PC-9 (cell line): ENCODE measurements around the gene PIK3CG. TPM values are rescaled to one million over a fixed set of nuclear protein-coding genes. Genes with fewer than 3 reads are reported as not detected.

ENCODE experiments used
- BruUV-seq: library from RNA; stranded (reverse); fragments of 400-500 nt; replicated peaks from 2 replicates; lab custom pipeline; 2021; lab: Mats Ljungman, UMichigan
- CTCF ChIA-PET: fragments of 300-600 bp; sonication (Branson Sonifier 250); formaldehyde crosslinking; loops from one replicate; lab custom pipeline; 2022; ENCODE audit warnings: antibody characterized with exemption; lab: Charles Lee
- POLR2A ChIA-PET: fragments of 300-600 bp; sonication (Branson Sonifier 250); formaldehyde crosslinking; loops from one replicate; lab custom pipeline; 2022; ENCODE audit warnings: antibody characterized with exemption; ENCODE audit not compliant: unreplicated experiment; lab: Charles Lee
- DNase-seq, 2 experiments: peaks; one replicate each; pipeline versions ENCODE4 v3.0.0 to v3.0.0-alpha.2; 2015 to 2022; ENCODE audit warnings: mixed read lengths in 1 of 2
- H2AFZ ChIP-seq: fragments of 200-600 bp; sonication (generic); 2 replicates; pipeline ENCODE4 v1.8.1; 2017; ENCODE audit warnings: antibody characterized with exemption
- H3F3A ChIP-seq: fragments of 200-600 bp; sonication (generic); 2 replicates; pipeline ENCODE4 v1.8.1; 2017; ENCODE audit warnings: antibody characterized with exemption, mild to moderate bottlenecking, low read depth; ENCODE audit not compliant: insufficient read depth
- H3K27ac ChIP-seq: fragments of 200-600 bp; sonication (generic); 2 replicates; pipeline ENCODE4 v1.6.1; 2016; ENCODE audit warnings: mixed run types
- H3K27me3 ChIP-seq: fragments of 200-600 bp; sonication (generic); 2 replicates; pipeline ENCODE4 v1.6.1; 2016; ENCODE audit warnings: low read depth, mixed run types; ENCODE audit not compliant: insufficient read depth
- H3K36me3 ChIP-seq: fragments of 200-600 bp; sonication (generic); 2 replicates; pipeline ENCODE4 v1.6.1; 2016; ENCODE audit warnings: low read depth, mixed run types
- H3K4me1 ChIP-seq: fragments of 200-600 bp; sonication (generic); replicated peaks from 2 replicates; pipeline ENCODE4 v1.6.1; 2016; ENCODE audit warnings: mixed run types; ENCODE audit not compliant: insufficient read depth
- H3K4me2 ChIP-seq: fragments of 200-600 bp; sonication (generic); 2 replicates; pipeline ENCODE4 v1.6.1; 2017; ENCODE audit warnings: mixed run types
- H3K4me3 ChIP-seq: fragments of 200-600 bp; sonication (generic); 2 replicates; pipeline ENCODE4 v1.6.1; 2016; ENCODE audit warnings: mixed run types
- H3K79me2 ChIP-seq: fragments of 200-600 bp; sonication (generic); 2 replicates; pipeline ENCODE4 v1.6.1; 2017; ENCODE audit warnings: low read depth, mixed run types
- H3K9me2 ChIP-seq: fragments of 200-600 bp; sonication (generic); 2 replicates; pipeline ENCODE4 v1.8.1; 2017; ENCODE audit warnings: mild to moderate bottlenecking; ENCODE audit not compliant: insufficient read depth
- H3K9me3 ChIP-seq: fragments of 200-600 bp; sonication (generic); 2 replicates; pipeline ENCODE4 v1.8.1; 2016; ENCODE audit warnings: low read depth; ENCODE audit not compliant: insufficient read depth
- H4K20me1 ChIP-seq: fragments of 200-600 bp; sonication (generic); 2 replicates; pipeline ENCODE4 v1.8.1; 2017; ENCODE audit not compliant: insufficient read depth
- EZH2 ChIP-seq: fragments of 200-600 bp; sonication (generic); IDR thresholded peaks from 2 replicates; pipeline ENCODE4 v1.8.0; 2017; ENCODE audit warnings: antibody characterized with exemption, low read depth
- intact Hi-C: fragments of 100-400 bp; cut with micrococcal nuclease; formaldehyde crosslinking; loops from one replicate; pipeline ENCODE4 v1.10.0; 2022; ENCODE audit not compliant: unreplicated experiment
- total RNA-seq: library from RNA; stranded (reverse); gene quantifications from 2 replicates; pipeline ENCODE4 v1.2.3, GENCODE V29; 2021
- TF ChIP-seq, protein P1 (sequence below): fragments of 200-600 bp; sonication (generic); conservative IDR thresholded peaks from 2 replicates; pipeline ENCODE4 v1.6.1; 2017; ENCODE audit warnings: mixed run types, antibody characterized with exemption, mild to moderate bottlenecking, moderate library complexity

The PIK3CG gene
- total RNA-seq, 1 experiment from 2014 or later, result not detected

DNA sequence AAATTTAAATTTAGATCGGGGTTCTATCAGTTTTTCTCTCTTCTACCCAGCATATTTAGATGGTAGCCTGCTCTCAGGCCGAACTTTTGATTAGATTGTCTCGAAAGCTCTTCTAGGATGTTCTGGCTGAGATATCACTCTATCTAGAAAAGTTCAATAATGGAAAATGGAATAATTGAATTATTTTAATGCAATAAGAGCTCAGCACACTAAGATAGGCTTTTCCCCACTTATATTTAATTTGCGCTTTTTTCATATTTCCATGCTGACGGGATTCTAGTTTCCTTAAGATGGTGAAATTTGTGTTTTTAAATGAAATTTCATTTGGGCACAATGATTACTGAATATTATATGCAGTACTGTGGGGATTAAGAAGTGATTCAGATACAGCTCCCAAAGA lies 73.7 kb downstream of the PIK3CG start:
- Histone ChIP-seq H3K4me3 (no peak overlapping the region), H3K9me2 (no peaks in the 10 kb centered on the region), H2AFZ (no peak overlapping the region), H4K20me1 (no peaks in the 10 kb centered on the region), H3K4me1 (no peaks in the 10 kb centered on the region), H3K27me3 (no peaks in the 10 kb centered on the region), H3K36me3 (no peaks in the 10 kb centered on the region), H3K79me2 (no peaks in the 10 kb centered on the region), H3K27ac (no peak overlapping the region), H3K4me2 (no peak overlapping the region), H3K9me3 (no peaks in the 10 kb centered on the region; the same call in 1 of the 2 replicates), H3F3A (no peaks in the 10 kb centered on the region)
- POLR2A ChIA-PET, result no interaction called here
- CTCF ChIA-PET, result no interaction called here
- BruUV-seq, result no TSS peak
- no peak for TF ChIP-seq EZH2
- TF ChIP-seq, protein P1, sequence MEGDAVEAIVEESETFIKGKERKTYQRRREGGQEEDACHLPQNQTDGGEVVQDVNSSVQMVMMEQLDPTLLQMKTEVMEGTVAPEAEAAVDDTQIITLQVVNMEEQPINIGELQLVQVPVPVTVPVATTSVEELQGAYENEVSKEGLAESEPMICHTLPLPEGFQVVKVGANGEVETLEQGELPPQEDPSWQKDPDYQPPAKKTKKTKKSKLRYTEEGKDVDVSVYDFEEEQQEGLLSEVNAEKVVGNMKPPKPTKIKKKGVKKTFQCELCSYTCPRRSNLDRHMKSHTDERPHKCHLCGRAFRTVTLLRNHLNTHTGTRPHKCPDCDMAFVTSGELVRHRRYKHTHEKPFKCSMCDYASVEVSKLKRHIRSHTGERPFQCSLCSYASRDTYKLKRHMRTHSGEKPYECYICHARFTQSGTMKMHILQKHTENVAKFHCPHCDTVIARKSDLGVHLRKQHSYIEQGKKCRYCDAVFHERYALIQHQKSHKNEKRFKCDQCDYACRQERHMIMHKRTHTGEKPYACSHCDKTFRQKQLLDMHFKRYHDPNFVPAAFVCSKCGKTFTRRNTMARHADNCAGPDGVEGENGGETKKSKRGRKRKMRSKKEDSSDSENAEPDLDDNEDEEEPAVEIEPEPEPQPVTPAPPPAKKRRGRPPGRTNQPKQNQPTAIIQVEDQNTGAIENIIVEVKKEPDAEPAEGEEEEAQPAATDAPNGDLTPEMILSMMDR, result no peak
- DNase-seq, result no peak
- intact Hi-C loops, result no loop called here

DNA sequence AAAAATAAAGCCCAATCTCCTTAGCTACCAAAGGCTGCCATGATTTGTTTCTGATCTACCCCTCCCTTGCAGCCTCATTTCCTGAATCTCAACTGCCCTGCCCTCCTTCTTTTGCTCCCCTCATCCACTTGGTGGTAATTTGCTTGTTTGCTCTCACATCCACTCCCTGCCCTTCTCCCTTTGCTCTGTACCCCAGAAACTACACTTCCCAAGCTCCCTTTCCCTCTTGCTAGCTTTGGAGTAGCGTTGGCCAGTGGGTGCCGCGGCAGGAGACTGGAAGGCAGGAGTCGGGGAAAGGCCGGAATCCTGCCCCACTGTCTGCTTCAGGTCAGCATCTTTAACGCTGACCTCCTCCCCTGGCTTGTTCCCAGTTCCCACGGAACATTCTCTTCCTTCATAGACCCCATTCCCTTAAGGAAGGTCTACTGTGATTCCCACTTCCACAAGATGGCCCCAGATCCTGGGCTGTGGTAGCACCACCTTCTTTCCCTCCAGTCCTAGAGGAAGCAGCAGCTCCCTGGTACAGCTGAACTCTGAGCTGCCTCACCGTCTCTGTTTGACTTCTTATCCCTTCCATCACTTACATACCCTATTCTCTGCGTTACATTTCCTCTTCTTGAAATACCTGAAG lies 79.1 kb downstream of the PIK3CG start:
- Histone ChIP-seq H3K27me3 (no peaks in the 10 kb centered on the region), H3K79me2 (no peaks in the 10 kb centered on the region), H3K9me3 (no peaks in the 10 kb centered on the region), H3K4me3 (no peak overlapping the region), H3K9me2 (no peaks in the 10 kb centered on the region), H3K36me3 (no peaks in the 10 kb centered on the region), H3K4me1 (no peaks in the 10 kb centered on the region), H3K4me2 (no peak overlapping the region), H3K27ac (no peak overlapping the region), H4K20me1 (no peaks in the 10 kb centered on the region), H3F3A (no peaks in the 10 kb centered on the region), H2AFZ (no peak overlapping the region)
- ChIA-PET POLR2A (no interaction called here), CTCF (interaction anchor here (0.6 kb wide), 1 partner anchor 245 kb away, joined by 3 read pairs; no protein-coding TSS in a partner anchor)
- TF ChIP-seq, protein P1, result no peak
- no peak for TF ChIP-seq EZH2
- DNase-seq, result no peak
- intact Hi-C loops, result loop anchor here (10.0 kb wide), 3 partner anchors 279 to 1201 kb away; partner anchors contain the start of gene CCDC71L
- BruUV-seq, result no TSS peak

DNA sequence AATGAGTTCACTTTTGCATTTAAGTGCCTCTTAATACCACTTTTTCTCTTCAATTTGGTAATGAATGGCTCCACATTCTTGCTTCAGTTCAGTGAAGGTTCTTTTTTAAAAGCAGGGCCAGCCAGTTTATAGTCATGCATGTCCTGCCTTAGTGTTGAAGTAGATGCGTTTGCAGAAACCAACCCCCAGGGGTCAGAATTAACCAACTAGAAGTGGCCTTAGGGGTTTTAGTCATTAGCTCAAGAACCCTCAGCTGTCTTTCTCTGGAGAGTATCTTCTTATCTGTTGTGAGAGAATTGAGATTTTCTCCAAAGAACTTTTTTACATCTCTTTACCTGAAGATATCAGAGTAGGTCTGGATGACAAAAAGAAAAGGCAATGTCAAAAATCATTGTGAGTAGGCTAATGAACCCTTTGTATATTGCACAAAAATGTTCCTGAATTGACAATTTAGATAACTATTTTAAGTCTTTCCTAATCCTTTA lies 82.2 kb downstream of the PIK3CG start:
- no peak overlapping the region for H3K4me2 ChIP-seq
- H3K36me3 ChIP-seq, result no peaks in the 10 kb centered on the region
- H3K4me3 ChIP-seq, result no peak overlapping the region
- ChIA-PET CTCF (interaction anchor here (0.6 to 1.9 kb wide), 5 partner anchors 54 to 221 kb away, joined by 3 to 22 read pairs (median 4); partner anchors contain the start of gene HBP1), POLR2A (interaction anchor here (0.7 kb wide), 1 partner anchor 10 kb away, joined by 6 read pairs; no protein-coding TSS in a partner anchor)
- no peaks in the 10 kb centered on the region for H3K9me3 ChIP-seq
- no peaks in the 10 kb centered on the region for H3F3A ChIP-seq
- H2AFZ ChIP-seq, result no peak overlapping the region
- TF ChIP-seq, protein P1, result peak; percentile 75
- TF ChIP-seq EZH2, result no peak
- H3K27me3 ChIP-seq, result no peaks in the 10 kb centered on the region; the same call in 1 of the 2 replicates
- intact Hi-C loops, result loop anchor here (1.0 to 10.0 kb wide), 9 partner anchors 154 to 1198 kb away; partner anchors contain the start of genes CCDC71L and HBP1
- H4K20me1 ChIP-seq, result no peaks in the 10 kb centered on the region
- no peak overlapping the region for H3K27ac ChIP-seq
- H3K79me2 ChIP-seq, result no peaks in the 10 kb centered on the region
- no TSS peak for BruUV-seq
- H3K9me2 ChIP-seq, result no peaks in the 10 kb centered on the region
- no peaks in the 10 kb centered on the region for H3K4me1 ChIP-seq
- DNase-seq, result peak; percentile 50 to 60
